ENCODE data around the gene GGNBP2. TPM values are rescaled to one million over a fixed set of nuclear protein-coding genes. Genes with fewer than 3 reads are reported as not detected.

Gene GGNBP2
- total RNA-seq, 2 donors from 2014 or later: 84.2 to 95.7 TPM

DNA sequence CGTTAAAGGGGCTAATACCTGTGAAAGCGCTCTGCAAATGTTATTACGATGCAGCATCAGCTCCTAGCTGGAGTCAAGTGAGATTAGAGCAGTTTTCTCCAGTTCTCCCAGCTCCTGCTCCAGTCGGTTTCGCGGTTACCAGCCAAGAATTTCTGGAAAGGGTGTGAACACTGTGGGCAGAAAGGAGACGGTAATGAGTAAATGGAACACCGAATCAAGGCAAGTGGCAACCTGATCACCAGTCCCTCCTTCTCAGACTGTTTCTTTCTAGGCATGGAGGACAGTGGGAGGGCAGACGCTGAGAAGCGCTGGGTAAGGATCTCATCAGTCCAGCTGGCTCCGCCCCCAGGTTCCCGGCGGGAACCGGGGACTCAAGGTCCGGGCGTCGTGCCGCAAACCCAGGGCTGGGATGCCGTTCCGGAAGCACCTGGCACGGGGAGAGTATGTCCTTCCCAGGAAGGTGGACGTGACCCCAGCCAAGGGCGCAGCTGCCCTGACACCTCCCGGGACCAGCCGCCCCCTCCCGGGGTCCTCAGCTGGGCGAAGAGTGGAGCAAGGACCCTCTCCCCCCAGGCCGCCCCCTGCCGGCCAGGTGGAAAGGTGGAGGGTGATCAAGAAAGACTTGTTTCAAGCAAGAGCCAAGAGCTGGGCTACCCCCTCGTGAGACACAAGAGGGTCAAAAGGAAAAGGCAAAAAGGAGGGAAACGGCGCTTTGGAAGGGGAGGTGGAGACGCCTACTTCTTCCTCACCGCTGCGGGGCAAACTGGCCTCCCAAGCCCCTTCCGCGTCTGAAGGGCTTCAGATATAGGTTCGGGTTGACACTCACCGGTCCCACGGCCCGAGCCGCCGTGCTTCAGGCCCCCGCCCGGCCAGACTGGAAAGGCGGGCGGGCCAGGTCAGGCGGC is 10.5 kb upstream of the GGNBP2 start:
- peak overlapping the region; percentile 93 for H3K27ac Mint-ChIP-seq
- H3K36me3 Mint-ChIP-seq (ENCODE audit: low read depth): peaks cover 91% of the 10 kb centered on the region
- peaks cover 14% of the 10 kb centered on the region for H3K4me1 Mint-ChIP-seq

DNA sequence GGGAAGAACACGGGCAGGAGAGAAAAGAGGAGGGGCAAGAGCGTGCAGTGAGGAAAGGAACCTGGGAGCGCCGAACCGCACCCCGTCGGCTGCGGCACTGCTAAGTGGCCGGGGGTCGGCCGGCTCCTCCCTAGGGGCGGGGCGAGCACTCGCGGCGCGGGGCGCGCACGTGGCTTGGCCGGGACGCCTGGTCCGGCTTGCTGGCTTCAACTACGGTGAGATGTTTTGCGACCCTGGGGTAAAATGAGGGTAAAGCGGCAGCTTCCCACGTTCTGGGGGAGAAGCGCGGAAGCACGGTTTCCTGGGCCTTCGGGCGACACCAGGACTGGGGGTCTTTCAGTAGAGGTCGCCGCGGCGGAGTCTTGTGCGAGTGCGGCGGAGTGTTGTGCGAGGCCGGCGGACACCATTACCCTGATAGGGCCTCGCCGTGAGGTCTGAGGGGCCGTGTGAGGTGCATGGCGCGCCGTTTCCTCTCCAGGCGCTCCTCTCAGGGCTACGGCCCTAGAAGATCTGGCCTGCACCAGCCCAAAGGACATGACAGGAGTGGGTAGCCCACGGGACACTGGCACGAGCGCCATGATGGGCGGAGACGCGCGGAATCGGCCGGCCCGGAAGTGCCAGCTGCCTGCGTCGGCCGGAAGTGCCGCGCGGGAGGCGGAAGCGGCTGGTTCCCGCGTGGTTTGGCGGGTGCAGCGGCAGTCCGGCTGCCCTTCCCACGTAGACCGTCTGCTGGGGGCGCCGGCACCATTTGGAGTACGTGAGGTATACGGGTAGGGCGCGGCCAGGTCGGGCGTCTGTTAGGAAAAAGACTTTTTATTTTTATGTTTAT is 9.7 kb upstream of the GGNBP2 start, which contains the start of the genes MYO19 and PIGW:
Gene MYO19 (minus strand): TSS at position 29 of the 829 bp plus-strand sequence. CDS start 2,330 bp downstream, outside the sequence.
Gene PIGW (plus strand): TSS at position 148 of the 829 bp plus-strand sequence. CDS start 2,115 bp downstream, outside the sequence.
- H3K36me3 Mint-ChIP-seq (ENCODE audit: low read depth): peaks cover 89% of the 10 kb centered on the region
- H3K27me3 Mint-ChIP-seq: no peaks in the 10 kb centered on the region
- peaks cover 18% of the 10 kb centered on the region for H3K4me1 Mint-ChIP-seq
- H3K27ac Mint-ChIP-seq: peak within 1 kb of the TSS; percentile 93
- H3K9me3 Mint-ChIP-seq: no peaks in the 10 kb centered on the region
- H3K4me3 Mint-ChIP-seq: peak within 1 kb of the TSS; percentile 97
- ATAC-seq (replicated peaks): peak; percentile 91

More for the DNA sequence above, 10.5 kb upstream of the GGNBP2 start:
- H3K9me3 Mint-ChIP-seq: no peaks in the 10 kb centered on the region
- peak; percentile 29 for ATAC-seq (replicated peaks)
- peak overlapping the region; percentile 97 for H3K4me3 Mint-ChIP-seq
- H3K27me3 Mint-ChIP-seq: no peaks in the 10 kb centered on the region

DNA sequence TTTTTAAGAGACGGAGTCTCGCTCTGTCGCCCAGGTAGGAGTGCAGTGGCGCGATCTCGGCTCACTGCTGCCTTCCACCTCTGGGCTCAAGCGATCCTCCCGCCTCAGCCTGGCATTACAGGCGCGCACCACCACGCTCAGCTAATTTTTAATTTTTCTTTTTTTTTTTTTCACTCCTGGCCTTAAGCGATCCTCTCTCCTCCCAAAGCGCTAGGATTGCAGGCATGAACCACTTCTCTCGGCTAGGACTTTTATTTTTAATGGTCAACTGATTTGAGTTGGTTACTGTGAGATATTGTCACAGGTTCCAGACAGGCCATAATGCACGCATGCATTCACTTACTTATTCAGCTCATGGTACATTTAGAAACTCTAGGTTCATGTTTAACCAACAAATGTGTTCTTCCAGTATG is 9.0 kb upstream of the GGNBP2 start:
- Mint-ChIP-seq H3K36me3 (ENCODE audit: low read depth) (peaks cover 89% of the 10 kb centered on the region), H3K4me1 (peaks cover 18% of the 10 kb centered on the region)

DNA sequence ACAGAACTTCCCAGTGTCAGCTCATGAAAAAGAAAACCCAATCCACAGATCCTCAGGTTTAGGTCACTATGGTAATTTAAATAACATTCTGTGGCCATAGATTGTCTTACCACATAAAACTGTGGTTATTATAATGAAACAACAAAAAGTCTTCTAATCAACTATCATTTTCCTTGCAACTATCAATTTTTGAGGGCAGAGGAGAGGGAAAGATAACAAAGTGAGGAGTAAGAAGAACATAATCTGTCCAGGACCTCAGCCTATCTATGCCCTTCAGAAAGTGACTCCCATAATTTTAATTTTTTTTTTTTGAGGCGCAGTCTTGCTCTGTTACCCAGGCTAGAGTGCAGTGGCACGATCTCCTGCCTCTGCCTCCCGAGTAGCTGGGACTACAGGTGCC is 4.0 kb upstream of the GGNBP2 start:
- H3K4me3 Mint-ChIP-seq: no peak overlapping the region
- ATAC-seq (replicated peaks): no peak
- no peak overlapping the region for H3K27ac Mint-ChIP-seq
- no peaks in the 10 kb centered on the region for H3K27me3 Mint-ChIP-seq
- no peaks in the 10 kb centered on the region for H3K9me3 Mint-ChIP-seq
- peaks cover 63% of the 10 kb centered on the region for H3K36me3 Mint-ChIP-seq (ENCODE audit: low read depth)
- peaks cover 9% of the 10 kb centered on the region for H3K4me1 Mint-ChIP-seq

More for the DNA sequence above, 9.0 kb upstream of the GGNBP2 start:
- peak; percentile 45 for ATAC-seq (replicated peaks)
- Mint-ChIP-seq H3K9me3 (no peaks in the 10 kb centered on the region), H3K27ac (peak overlapping the region; percentile 93), H3K27me3 (no peaks in the 10 kb centered on the region), H3K4me3 (peak overlapping the region; percentile 97)

DNA sequence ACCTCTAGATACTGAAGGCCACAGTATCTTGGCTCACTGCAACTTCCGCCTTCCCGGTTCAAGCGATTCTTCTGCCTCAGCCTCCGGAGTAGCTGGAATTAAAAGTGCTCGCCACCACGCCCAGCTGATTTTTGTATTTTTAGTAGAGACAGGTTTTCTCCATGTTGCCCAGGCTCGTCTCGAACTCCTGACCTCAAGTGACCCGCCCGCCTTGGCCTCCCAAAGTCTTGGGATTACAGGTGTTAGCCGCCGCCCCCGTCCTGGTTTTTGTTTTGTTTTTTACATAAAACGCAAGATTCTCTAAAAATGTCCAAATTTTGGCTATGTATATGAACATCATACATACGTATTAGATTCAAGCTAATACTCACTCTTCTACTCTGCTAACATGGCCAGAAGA is 2.0 kb upstream of the GGNBP2 start:
- Mint-ChIP-seq H3K27ac (no peak overlapping the region), H3K27me3 (no peaks in the 10 kb centered on the region), H3K4me3 (peak overlapping the region; percentile 96), H3K4me1 (peaks cover 9% of the 10 kb centered on the region), H3K9me3 (no peaks in the 10 kb centered on the region), H3K36me3 (ENCODE audit: low read depth) (peaks cover 64% of the 10 kb centered on the region)
- ATAC-seq (replicated peaks): no peak

DNA sequence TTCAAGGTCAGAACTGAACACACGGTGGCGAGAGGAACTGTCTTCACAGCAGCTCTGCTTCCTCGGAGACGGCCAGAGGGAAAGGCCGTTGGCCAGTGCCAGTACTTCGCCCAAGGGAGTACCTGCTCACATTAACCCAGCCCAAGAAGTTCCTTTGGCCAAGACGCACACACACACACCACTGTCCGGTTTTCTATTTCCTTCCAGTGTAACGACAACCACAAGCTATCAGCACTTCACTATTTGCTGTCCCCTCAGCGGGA is 744 bp upstream of the GGNBP2 start:
- no peak for ATAC-seq (replicated peaks)
- Mint-ChIP-seq H3K4me3 (peak overlapping the region; percentile 96), H3K9me3 (no peaks in the 10 kb centered on the region), H3K27me3 (no peaks in the 10 kb centered on the region), H3K36me3 (ENCODE audit: low read depth) (peaks cover 63% of the 10 kb centered on the region), H3K27ac (peak overlapping the region; percentile 99), H3K4me1 (peaks cover 11% of the 10 kb centered on the region)

DNA sequence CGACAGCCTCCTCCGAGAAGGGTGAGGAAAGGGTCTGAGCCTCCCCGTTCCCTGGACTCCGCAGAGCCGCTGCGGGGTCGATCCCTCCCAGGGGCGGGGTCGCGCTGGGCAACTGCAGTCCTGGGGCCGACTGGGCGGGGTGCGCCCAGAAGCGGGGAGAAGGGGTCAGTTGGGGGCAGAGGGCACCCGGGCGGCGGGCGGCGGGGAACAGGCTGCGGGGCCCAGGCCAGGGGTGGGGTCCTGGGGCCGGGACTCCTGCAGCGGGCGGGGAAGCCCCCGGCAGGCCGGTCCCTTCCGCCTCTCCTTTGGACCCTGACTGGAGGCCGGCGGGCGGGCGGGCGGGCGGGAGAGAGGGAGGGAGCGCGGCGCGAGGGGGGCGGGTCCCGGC is 352 bp downstream of the GGNBP2 start:
- Mint-ChIP-seq H3K27ac (peak overlapping the region; percentile 99), H3K4me3 (peak overlapping the region; percentile 96), H3K36me3 (ENCODE audit: low read depth) (peaks cover 65% of the 10 kb centered on the region), H3K27me3 (no peaks in the 10 kb centered on the region), H3K4me1 (peaks cover 6% of the 10 kb centered on the region), H3K9me3 (no peaks in the 10 kb centered on the region)
- ATAC-seq (replicated peaks): no peak

DNA sequence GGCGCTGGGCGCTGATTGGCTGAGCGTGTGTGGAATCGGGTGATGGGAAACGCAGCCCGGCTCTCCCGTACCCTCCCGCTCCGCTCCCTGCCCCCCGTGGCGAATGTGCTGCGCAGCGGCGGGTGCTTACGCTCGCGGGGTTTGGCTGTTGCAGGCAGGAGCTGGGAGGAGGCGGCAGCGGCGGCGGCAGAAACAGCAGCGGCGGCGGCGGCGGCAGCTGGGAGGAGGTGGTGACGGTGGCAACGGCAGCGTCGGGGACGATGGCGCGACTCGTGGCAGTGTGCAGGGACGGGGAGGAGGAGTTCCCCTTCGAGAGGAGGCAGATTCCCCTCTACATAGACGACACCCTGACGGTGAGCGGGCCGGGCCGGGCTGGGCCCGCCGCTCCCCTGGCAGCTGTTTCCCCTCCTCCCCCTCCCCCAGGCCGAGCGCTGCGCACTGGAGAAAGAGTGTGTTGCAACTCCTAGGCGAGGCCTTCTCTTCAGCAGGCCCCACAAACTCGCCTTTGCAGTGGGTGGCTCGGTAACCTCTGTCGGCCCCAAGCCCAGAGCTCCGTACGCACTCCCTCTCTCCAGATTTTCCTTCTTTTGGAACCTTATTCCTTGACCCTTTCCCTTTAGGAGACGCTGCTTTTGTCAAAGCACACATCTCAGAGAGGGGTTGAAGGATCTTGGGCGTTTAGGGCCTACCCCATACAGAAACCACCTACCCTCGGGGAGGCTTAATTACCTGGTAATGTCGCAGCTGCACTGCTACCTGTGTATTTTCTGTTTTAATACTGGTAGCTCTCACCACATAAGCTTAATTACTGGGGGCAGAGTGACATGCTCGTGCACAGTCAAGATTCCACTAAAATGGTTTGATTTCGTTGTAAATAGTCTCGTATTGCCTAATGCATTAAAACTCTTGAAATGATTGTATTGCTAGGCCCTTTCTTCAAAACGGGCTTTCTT is 1.0 kb downstream of the GGNBP2 start:
- Mint-ChIP-seq H3K27me3 (no peaks in the 10 kb centered on the region), H3K4me3 (peak overlapping the region; percentile 96), H3K36me3 (ENCODE audit: low read depth) (peaks cover 65% of the 10 kb centered on the region), H3K27ac (peak overlapping the region; percentile 99), H3K4me1 (peaks cover 8% of the 10 kb centered on the region), H3K9me3 (no peaks in the 10 kb centered on the region)
- ATAC-seq (replicated peaks): peak; percentile 75

DNA sequence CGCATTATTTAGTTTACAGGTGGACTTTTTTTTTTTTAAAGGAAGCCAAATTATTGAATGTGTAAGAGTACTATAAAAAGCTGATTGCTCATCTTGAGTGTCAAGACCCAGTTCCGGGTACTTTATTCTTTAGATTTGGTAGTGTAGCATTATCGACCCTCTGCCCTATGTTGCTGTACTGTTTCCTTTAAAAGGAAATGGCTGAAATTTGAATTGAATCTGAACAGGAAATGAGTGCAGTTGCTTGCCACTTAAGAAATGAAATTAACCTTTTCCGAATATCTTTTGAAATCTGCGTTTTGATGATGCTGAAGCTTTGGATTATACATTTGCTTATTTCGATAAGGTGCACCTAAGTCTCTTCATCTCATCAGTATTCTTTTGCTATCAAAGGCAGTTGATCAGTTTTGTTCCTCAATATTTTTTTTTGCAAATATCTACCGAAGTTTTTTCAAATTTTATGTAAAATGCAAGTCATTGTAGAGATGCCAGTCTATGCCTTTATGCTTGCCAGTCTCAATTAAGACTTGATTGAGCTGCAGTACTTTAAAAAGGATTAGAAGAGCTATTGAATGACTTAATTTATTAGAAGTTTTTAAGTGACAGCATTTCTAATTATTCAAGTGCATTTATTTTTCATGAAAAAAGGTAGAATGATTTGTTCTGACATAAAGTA is 1.8 kb downstream of the GGNBP2 start:
- Mint-ChIP-seq H3K27ac (peak overlapping the region; percentile 99), H3K9me3 (no peaks in the 10 kb centered on the region), H3K4me1 (peaks cover 12% of the 10 kb centered on the region), H3K36me3 (ENCODE audit: low read depth) (peaks cover 64% of the 10 kb centered on the region), H3K4me3 (peak overlapping the region; percentile 96), H3K27me3 (no peaks in the 10 kb centered on the region)
- no peak for ATAC-seq (replicated peaks)

DNA sequence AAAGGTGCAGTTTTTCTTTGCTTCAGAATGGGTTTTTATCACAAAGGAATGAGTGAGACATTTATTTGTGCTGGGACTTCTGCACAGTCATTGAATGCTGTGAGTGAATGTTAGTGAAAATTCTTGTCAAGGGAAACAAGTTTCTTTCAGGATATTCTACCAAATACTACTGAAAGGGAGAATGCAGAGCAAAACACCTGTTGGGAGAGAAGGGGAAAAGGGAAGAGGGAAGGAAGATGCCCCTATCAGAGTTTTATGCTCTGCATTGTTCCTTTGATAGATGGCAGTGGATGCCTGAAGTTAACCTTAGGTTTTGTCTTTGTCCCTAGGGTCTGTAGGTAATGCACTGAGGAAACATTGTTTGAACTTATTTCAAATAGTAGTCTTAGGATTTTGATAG is 3.1 kb downstream of the GGNBP2 start:
- Mint-ChIP-seq H3K36me3 (ENCODE audit: low read depth) (peaks cover 70% of the 10 kb centered on the region), H3K9me3 (no peaks in the 10 kb centered on the region)

DNA sequence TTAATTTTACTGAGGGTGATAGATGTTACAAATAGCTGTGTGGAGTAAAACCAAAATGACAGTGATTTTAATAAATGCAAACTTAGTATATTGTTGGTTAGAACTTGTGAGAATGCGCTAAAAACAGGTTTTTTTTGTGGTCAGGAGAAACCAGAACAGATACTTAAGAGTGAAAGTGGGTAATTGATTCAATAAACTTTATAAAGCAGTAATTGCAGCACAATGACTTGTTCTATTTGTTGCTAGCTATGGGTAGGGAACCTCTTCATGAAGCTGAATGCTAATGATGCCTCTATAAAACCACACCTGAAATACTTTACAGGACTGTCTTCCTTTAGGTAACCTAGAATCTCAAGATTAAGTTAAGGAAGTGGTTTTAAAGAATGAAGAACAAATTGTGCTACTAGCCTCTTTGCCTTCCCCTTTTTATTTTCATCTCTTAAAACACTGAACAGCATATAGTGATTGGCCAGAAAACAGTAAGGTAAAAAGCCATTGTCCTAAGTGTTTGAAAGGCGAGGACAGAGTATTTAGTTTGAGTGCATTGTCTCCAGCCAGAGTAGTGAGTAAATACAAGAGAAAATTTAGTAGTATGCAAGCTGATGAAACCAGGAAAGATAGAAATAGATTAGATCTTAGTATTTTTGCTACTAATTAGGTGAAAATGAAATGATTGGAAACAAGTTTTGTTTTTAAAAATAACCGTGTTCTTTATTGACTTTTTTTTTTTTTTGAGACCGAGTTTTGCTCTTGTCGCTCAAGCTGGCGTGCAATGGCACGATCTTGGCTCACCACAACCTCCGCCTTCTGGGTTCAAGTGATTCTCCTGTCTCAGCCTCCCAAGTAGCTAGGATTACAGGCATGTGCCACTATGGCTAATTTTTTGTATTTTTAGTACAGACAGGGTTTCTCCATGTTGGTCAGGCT is 6.0 kb downstream of the GGNBP2 start:
- Mint-ChIP-seq H3K9me3 (no peaks in the 10 kb centered on the region), H3K4me3 (peak overlapping the region; percentile 58), H3K36me3 (ENCODE audit: low read depth) (peaks cover 86% of the 10 kb centered on the region), H3K4me1 (peaks cover 25% of the 10 kb centered on the region), H3K27ac (peak overlapping the region; percentile 75), H3K27me3 (no peaks in the 10 kb centered on the region)
- peak; percentile 22 for ATAC-seq (replicated peaks)

More for the DNA sequence above, 3.1 kb downstream of the GGNBP2 start:
- peak overlapping the region; percentile 96 for H3K4me3 Mint-ChIP-seq
- H3K4me1 Mint-ChIP-seq: peaks cover 16% of the 10 kb centered on the region
- no peak for ATAC-seq (replicated peaks)
- no peaks in the 10 kb centered on the region for H3K27me3 Mint-ChIP-seq
- H3K27ac Mint-ChIP-seq: peak overlapping the region; percentile 99

DNA sequence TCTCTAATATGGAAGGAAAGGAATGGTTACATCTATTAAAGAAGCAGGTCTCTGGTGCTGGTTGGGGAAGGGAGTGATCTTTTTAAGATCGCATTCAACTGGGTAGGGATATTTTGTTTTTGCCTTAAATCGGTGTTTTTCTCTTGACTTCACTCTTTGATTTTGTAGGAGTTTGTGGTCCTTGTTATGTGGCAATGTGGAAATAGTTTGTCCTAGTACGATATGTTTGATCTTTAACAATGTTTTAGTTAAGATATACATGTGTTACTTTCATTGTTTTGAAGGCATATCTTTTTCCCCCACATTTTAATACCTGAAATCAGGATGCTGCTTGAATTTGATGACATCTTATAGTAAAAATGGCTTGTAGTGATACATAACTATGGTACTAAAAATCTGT is 8.7 kb downstream of the GGNBP2 start:
- Mint-ChIP-seq H3K27ac (peak overlapping the region; percentile 36), H3K27me3 (no peaks in the 10 kb centered on the region), H3K36me3 (ENCODE audit: low read depth) (peaks cover 87% of the 10 kb centered on the region), H3K9me3 (no peaks in the 10 kb centered on the region), H3K4me3 (peak overlapping the region; percentile 58), H3K4me1 (peaks cover 23% of the 10 kb centered on the region)
- ATAC-seq (replicated peaks): no peak

All from activated T-helper 17 cell treated with anti-CD3 and anti-CD28 coated beads, Interleukin-2, amount 50 U/mL, for 72 hours (primary cell).